H1 (cell line): Measurements from ENCODE around the gene BCO1. TPM values are rescaled to one million over a fixed set of nuclear protein-coding genes. Genes with fewer than 3 reads are reported as not detected.

Source experiments
- CTCF ChIA-PET: fragments of 300-600 bp; sonication (Branson Sonifier 250); formaldehyde crosslinking; loops from one replicate; lab custom pipeline; 2021; ENCODE audit not compliant: partially characterized antibody; lab: Charles Lee
- POLR2A ChIA-PET: fragments of 300-600 bp; sonication (Branson Sonifier 250); formaldehyde crosslinking; loops from one replicate; lab custom pipeline; 2021; ENCODE audit warnings: inconsistent platforms; ENCODE audit not compliant: partially characterized antibody; lab: Charles Lee
- DNase-seq, 2 experiments: peaks; one replicate each; pipeline versions ENCODE4 v3.0.0 to v3.0.0-alpha.2; 2010 to 2022; ENCODE audit warnings: low spot score in 2 of 2, low read depth in 1 of 2, mixed read lengths in 1 of 2
- FAIRE-seq: peaks from 2 replicates; lab custom pipeline; 2011; peaks lifted over from hg19 to GRCh38; lab: Jason Lieb, UNC
- H2AFZ ChIP-seq: 2 replicates; pipeline ENCODE4 v1.8.1; 2012; ENCODE audit warnings: low read length, inconsistent platforms
- H2AK5ac ChIP-seq: 2 replicates; pipeline ENCODE4 v1.6.1; 2013; ENCODE audit warnings: low read depth, low read length
- H2BK120ac ChIP-seq: replicated peaks from 2 replicates; pipeline ENCODE3; 2013; ENCODE audit warnings: low read depth, low read length, inconsistent platforms
- H2BK12ac ChIP-seq: 2 replicates; pipeline ENCODE4 v1.6.1; 2013; ENCODE audit warnings: low read depth, low read length
- H2BK15ac ChIP-seq: 2 replicates; pipeline ENCODE4 v1.6.1; 2013; ENCODE audit warnings: low read length
- H2BK20ac ChIP-seq: 2 replicates; pipeline ENCODE4 v1.6.1; 2013; ENCODE audit warnings: low read length
- H2BK5ac ChIP-seq: 2 replicates; pipeline ENCODE4 v1.6.1; 2013; ENCODE audit warnings: low read depth, low read length
- H3K14ac ChIP-seq: 2 replicates; pipeline ENCODE4 v1.6.1; 2013; ENCODE audit warnings: inconsistent platforms; ENCODE audit not compliant: insufficient read length
- H3K18ac ChIP-seq: 2 replicates; pipeline ENCODE4 v1.6.1; 2013; ENCODE audit warnings: low read length; ENCODE audit errors: extremely low read depth
- H3K23ac ChIP-seq: 2 replicates; pipeline ENCODE4 v1.6.1; 2013; ENCODE audit warnings: inconsistent platforms; ENCODE audit not compliant: insufficient read length
- H3K23me2 ChIP-seq: 2 replicates; pipeline ENCODE4 v1.6.1; 2013; ENCODE audit warnings: low read depth, low read length
- H3K27ac ChIP-seq: 2 replicates; pipeline ENCODE4 v1.6.1; 2011; ENCODE audit warnings: low read depth, low read length, inconsistent platforms
- H3K27me3 ChIP-seq, 4 experiments: replicated peaks in 1 of 4; 1 replicate in 1 of 4; 2 replicates in 3 of 4; pipeline versions ENCODE4 v1.6.1 to v1.8.1; 2011 to 2013; ENCODE audit warnings: low read length in 3 of 4, mild to moderate bottlenecking in 3 of 4, inconsistent platforms in 2 of 4, mixed read lengths in 2 of 4, moderate library complexity in 1 of 4; ENCODE audit not compliant: control insufficient read depth in 3 of 4, insufficient read depth in 3 of 4; ENCODE audit errors: extremely low read depth in 1 of 4
- H3K36me3 ChIP-seq, 4 experiments: 2 replicates each; pipeline versions ENCODE4 v1.6.1 to v1.8.1; 2011 to 2013; ENCODE audit warnings: mild to moderate bottlenecking in 4 of 4, low read length in 3 of 4, moderate library complexity in 2 of 4, control low read depth in 1 of 4, inconsistent platforms in 1 of 4; ENCODE audit not compliant: insufficient read depth in 4 of 4, control insufficient read depth in 2 of 4
- H3K4ac ChIP-seq: replicated peaks from 2 replicates; pipeline ENCODE3; 2013; ENCODE audit warnings: low read length, low read depth, mixed read lengths, inconsistent platforms; ENCODE audit not compliant: insufficient read length
- H3K4me1 ChIP-seq, 4 experiments: replicated peaks in 1 of 4; 1 replicate in 1 of 4; 2 replicates in 3 of 4; pipeline versions ENCODE4 v1.6.1 to v1.8.1; 2011 to 2013; ENCODE audit warnings: low read length in 3 of 4, inconsistent platforms in 2 of 4, mixed read lengths in 1 of 4; ENCODE audit not compliant: insufficient read depth in 4 of 4, control insufficient read depth in 3 of 4
- H3K4me2 ChIP-seq, 2 experiments: 2 replicates each; pipeline versions ENCODE4 v1.6.1 to v1.8.1; 2011 to 2013; ENCODE audit warnings: low read depth in 2 of 2, low read length in 2 of 2, control low read depth in 1 of 2, inconsistent platforms in 1 of 2, mild to moderate bottlenecking in 1 of 2; ENCODE audit not compliant: insufficient read depth in 1 of 2
- H3K4me3 ChIP-seq, 4 experiments: fragments of 200-600, 300-600 bp in 1 of 4; sonication (generic), shearing (Covaris generic), sonication (Bioruptor Twin) in 1 of 4; 2 replicates each; pipeline versions ENCODE4 v1.5.1 to v1.8.1; 2011 to 2016; ENCODE audit warnings: low read length in 4 of 4, low read depth in 3 of 4, control low read depth in 2 of 4, inconsistent platforms in 2 of 4, mild to moderate bottlenecking in 2 of 4, mixed read lengths in 1 of 4, moderate library complexity in 1 of 4; ENCODE audit not compliant: insufficient read depth in 2 of 4; ENCODE audit errors: extremely low read depth in 1 of 4
- H3K56ac ChIP-seq: replicated peaks from 2 replicates; pipeline ENCODE3; 2013; ENCODE audit warnings: low read depth, mild to moderate bottlenecking, mixed read lengths, low read length, inconsistent platforms; ENCODE audit not compliant: insufficient read length
- H3K79me1 ChIP-seq: 2 replicates; pipeline ENCODE4 v1.6.1; 2013; ENCODE audit warnings: low read depth, low read length, control low read depth
- H3K79me2 ChIP-seq, 2 experiments: 2 replicates each; pipeline versions ENCODE4 v1.6.1 to v1.8.1; 2012 to 2013; ENCODE audit warnings: low read length in 2 of 2, mild to moderate bottlenecking in 2 of 2, inconsistent platforms in 1 of 2; ENCODE audit not compliant: insufficient read depth in 2 of 2, control insufficient read depth in 1 of 2
- H3K9ac ChIP-seq, 4 experiments: replicated peaks in 1 of 4; 1 replicate in 1 of 4; 2 replicates in 3 of 4; pipeline versions ENCODE4 v1.6.1 to v1.8.1; 2011 to 2013; ENCODE audit warnings: low read depth in 3 of 4, low read length in 3 of 4, control low read depth in 2 of 4, mild to moderate bottlenecking in 2 of 4, moderate library complexity in 2 of 4, inconsistent platforms in 1 of 4; ENCODE audit errors: extremely low read depth in 1 of 4
- H3K9me3 ChIP-seq, 2 experiments: 2 replicates each; pipeline versions ENCODE4 v1.6.1 to v1.8.1; 2012 to 2013; ENCODE audit warnings: mild to moderate bottlenecking in 2 of 2, moderate library complexity in 2 of 2, control low read depth in 1 of 2, inconsistent platforms in 1 of 2, low read depth in 1 of 2, low read length in 1 of 2, mixed read lengths in 1 of 2; ENCODE audit not compliant: insufficient read depth in 2 of 2
- H4K20me1 ChIP-seq, 2 experiments: replicated peaks in 1 of 2; 2 replicates each; pipeline versions ENCODE3 to v1.8.1; 2011 to 2013; ENCODE audit warnings: inconsistent platforms in 2 of 2, low read length in 2 of 2, mild to moderate bottlenecking in 1 of 2; ENCODE audit not compliant: insufficient read depth in 2 of 2, control insufficient read depth in 1 of 2
- H4K5ac ChIP-seq: 2 replicates; pipeline ENCODE4 v1.6.1; 2013; ENCODE audit warnings: low read length, low read depth, mixed read lengths, inconsistent platforms; ENCODE audit not compliant: insufficient read length
- H4K8ac ChIP-seq: 2 replicates; pipeline ENCODE4 v1.8.0; 2013; ENCODE audit warnings: mild to moderate bottlenecking, moderate library complexity, low read length, inconsistent platforms; ENCODE audit not compliant: insufficient read depth; ENCODE audit errors: extremely low read depth
- H4K91ac ChIP-seq: replicated peaks from 2 replicates; pipeline ENCODE3; 2013; ENCODE audit warnings: low read length, mixed read lengths, inconsistent platforms; ENCODE audit not compliant: insufficient read length
- CBX8 ChIP-seq: fragments of 300-800, 300-1000 bp; sonication (generic); IDR thresholded peaks from 2 replicates; pipeline ENCODE4 v1.7.1; 2016; ENCODE audit warnings: low read depth, low read length, borderline replicate concordance
- CTCF ChIP-seq, 3 experiments: IDR thresholded peaks; 1 replicate in 2 of 3; 2 replicates in 1 of 3; pipeline versions ENCODE4 v1.5.1 to v1.6.1; 2011; ENCODE audit warnings: low read length in 3 of 3, mild to moderate bottlenecking in 3 of 3, inconsistent platforms in 2 of 3, low read depth in 1 of 3, moderate library complexity in 1 of 3; ENCODE audit not compliant: insufficient read depth in 1 of 3; ENCODE audit errors: control extremely low read depth in 1 of 3
- GABPA ChIP-seq: IDR thresholded peaks from 2 replicates; pipeline ENCODE4 v1.6.1; 2011; ENCODE audit warnings: mild to moderate bottlenecking, low read length, moderate library complexity, borderline replicate concordance; ENCODE audit not compliant: insufficient read depth
- KDM1A ChIP-seq: fragments of 200-600, 300-600 bp; sonication (generic); IDR thresholded peaks from 2 replicates; pipeline ENCODE4 v1.7.1; 2016; ENCODE audit warnings: mild to moderate bottlenecking, low read length, borderline replicate concordance
- PHF8 ChIP-seq: fragments of 200-600 bp; sonication (generic); conservative IDR thresholded peaks from 2 replicates; pipeline ENCODE4 v1.7.1; 2012; ENCODE audit warnings: low read depth, mild to moderate bottlenecking, inconsistent platforms, low read length, moderate library complexity
- POLR2AphosphoS5 ChIP-seq: IDR thresholded peaks from 2 replicates; pipeline ENCODE4 v1.6.1; 2011; ENCODE audit warnings: low read depth, low read length
- RAD21 ChIP-seq, 2 experiments: IDR thresholded peaks in 1 of 2; conservative IDR thresholded peaks in 1 of 2; 2 replicates each; pipeline ENCODE4 v1.6.1; 2011; ENCODE audit warnings: low read depth in 2 of 2, low read length in 2 of 2, improper control_type of control experiment in 1 of 2, inconsistent platforms in 1 of 2, mild to moderate bottlenecking in 1 of 2, moderate library complexity in 1 of 2
- SP1 ChIP-seq: IDR thresholded peaks from 2 replicates; pipeline ENCODE4 v1.6.1; 2011; ENCODE audit warnings: low read depth, low read length
- TAF7 ChIP-seq: optimal IDR thresholded peaks from 2 replicates; pipeline ENCODE3; 2011; ENCODE audit warnings: low read depth, mild to moderate bottlenecking, inconsistent platforms, low read length, moderate library complexity, borderline replicate concordance
- YY1 ChIP-seq: IDR thresholded peaks from 2 replicates; pipeline ENCODE4 v1.6.1; 2011; ENCODE audit warnings: low read depth, mild to moderate bottlenecking, low read length
- ZNF274 ChIP-seq: IDR thresholded peaks from 2 replicates; pipeline ENCODE4 v1.7.0; 2012; ENCODE audit warnings: low read length, borderline replicate concordance; ENCODE audit errors: extremely low read depth
- WGBS, 2 experiments: shearing (Covaris generic) in 1 of 2; methylation state at CpG; one replicate each; pipeline versions ENCODE4 v1.1.6 to v1.1.7; 2013 to 2015; ENCODE audit warnings: low lambda C conversion rate in 2 of 2, mixed read lengths in 2 of 2, inconsistent platforms in 1 of 2, low coverage in 1 of 2, missing lambda C conversion rate in 1 of 2; ENCODE audit not compliant: insufficient replicate concordance in 2 of 2, insufficient coverage in 1 of 2, insufficient read length in 1 of 2; ENCODE audit errors: extremely low coverage in 1 of 2, missing lambda C conversion rate in 1 of 2; 5-methylcytosine and 5-hydroxymethylcytosine counted together
- polyA plus RNA-seq, 7 experiments: library from polyadenylated mRNA; depleted of rRNA in 3 of 7; stranded (reverse) in 5 of 7; unstranded in 2 of 7; fragments of >200 nt in 5 of 7; fragments of 200-250 nt in 2 of 7; gene quantifications; 1 replicate in 5 of 7; 2 replicates in 1 of 7; 4 replicates in 1 of 7; pipeline versions ENCODE4 v1.2.1 to v1.2.3, GENCODE V29; 2011 to 2013; ENCODE audit warnings: missing spikeins in 2 of 7, mixed read lengths in 2 of 7
- total RNA-seq: library from RNA; stranded (reverse); fragmentation: NEBNext Ultra II Directional; extraction: Animal tissue kit (Norgen Biotek cat#: 25700); gene quantifications from 2 replicates; pipeline ENCODE4 v1.2.1, GENCODE V29; 2021

BCO1 gene
- total and polyA plus RNA-seq, 2 of the 8 experiments (the other 6 are each of a cell fraction or from before 2014, with no cell fraction given): 0.21 TPM; not detected in 1

DNA sequence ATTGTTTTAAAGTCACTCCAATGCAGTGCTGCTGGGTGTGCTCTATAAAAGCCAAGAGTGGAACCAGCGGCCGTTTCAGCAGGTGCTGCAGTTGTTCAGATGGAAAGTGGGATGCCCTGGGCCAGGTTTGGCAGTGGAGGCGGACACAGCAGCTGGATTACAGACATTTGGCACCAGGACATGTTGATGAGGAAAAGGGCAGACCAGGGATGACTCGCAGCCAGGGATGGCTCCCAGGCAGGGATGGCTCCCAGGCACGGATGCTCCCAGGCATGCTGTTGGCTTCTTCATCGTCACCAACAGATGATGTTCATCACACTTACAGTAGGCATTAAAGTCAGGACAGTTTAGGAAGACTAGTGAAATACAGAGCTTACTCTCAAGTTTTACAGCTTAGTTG lies 86.3 kb downstream of the BCO1 start:
- no peak overlapping the region for H2BK5ac ChIP-seq
- H3K36me3 ChIP-seq: no peaks in the 10 kb centered on the region
- H4K5ac ChIP-seq: no peak overlapping the region
- H4K20me1 ChIP-seq: peaks cover 3 to 6% of the 10 kb centered on the region in 2 experiments
- DNase-seq (no peak), FAIRE-seq (no peak)
- H2BK20ac ChIP-seq: no peak overlapping the region
- no peak overlapping the region for H3K56ac ChIP-seq
- H2BK120ac ChIP-seq: no peak overlapping the region
- no peak overlapping the region for H3K14ac ChIP-seq
- no peak overlapping the region for H3K9ac ChIP-seq
- H3K9me3 ChIP-seq: no peaks in the 10 kb centered on the region
- no peak overlapping the region for H4K8ac ChIP-seq
- H3K79me1 ChIP-seq: peaks cover 13% of the 10 kb centered on the region
- H3K79me2 ChIP-seq: peaks cover 9 to 90% of the 10 kb centered on the region in 2 experiments
- H2AK5ac ChIP-seq: no peak overlapping the region
- no peak overlapping the region for H3K4ac ChIP-seq
- H3K18ac ChIP-seq: no peak overlapping the region
- H3K27ac ChIP-seq: no peak overlapping the region
- 88% methylated on average over 6 of the region's 6 CpGs; no CpG with 5 or more reads in 1 of the 2 experiments for WGBS, 2 experiments
- H3K27me3 ChIP-seq: no peaks in the 10 kb centered on the region
- ChIA-PET CTCF (interaction anchor here (1.8 kb wide), 1 partner anchor 63 kb away, joined by 4 read pairs; no protein-coding TSS in a partner anchor), POLR2A (interaction anchor here (0.7 to 4.4 kb wide), 2 partner anchors 10 to 43 kb away, joined by 3 to 18 read pairs; partner anchors contain the start of gene GAN)
- H3K23ac ChIP-seq: no peak overlapping the region
- no peak overlapping the region for H2AFZ ChIP-seq
- no peaks in the 10 kb centered on the region for H3K23me2 ChIP-seq
- no peaks in the 10 kb centered on the region for H3K4me1 ChIP-seq
- no peak overlapping the region for H4K91ac ChIP-seq
- H3K4me2 ChIP-seq: no peak overlapping the region
- no peak overlapping the region for H3K4me3 ChIP-seq
- no peak overlapping the region for H2BK15ac ChIP-seq
- no peak overlapping the region for H2BK12ac ChIP-seq
- no peak for TF ChIP-seq KDM1A
- no peak for TF ChIP-seq CTCF (IDR thresholded peaks at IDR 0.05; ENCODE audit: control extremely low read depth in 1 of 3, insufficient read depth in 1 of 3, low read depth in 1 of 3, low read length in 3 of 3)
- TF ChIP-seq SP1: no peak
- TF ChIP-seq POLR2AphosphoS5: no peak
- no peak for TF ChIP-seq ZNF274
- TF ChIP-seq CBX8: no peak
- no peak for TF ChIP-seq GABPA
- no peak for TF ChIP-seq YY1
- TF ChIP-seq TAF7: no peak
- TF ChIP-seq RAD21 (IDR thresholded peaks at IDR 0.05 in 1 of 2, conservative IDR thresholded peaks at IDR 0.05 in 1 of 2; ENCODE audit: low read depth in 2 of 2, low read length in 2 of 2): no peak
- no peak for TF ChIP-seq PHF8
